Measurements from ENCODE around the gene KCNN4.
"Not testable (repeated sequence)": the region's sequence is repeated elsewhere in the genome, so short reads cannot be mapped to it uniquely, and the experiment has no call there.

Gene KCNN4

DNA sequence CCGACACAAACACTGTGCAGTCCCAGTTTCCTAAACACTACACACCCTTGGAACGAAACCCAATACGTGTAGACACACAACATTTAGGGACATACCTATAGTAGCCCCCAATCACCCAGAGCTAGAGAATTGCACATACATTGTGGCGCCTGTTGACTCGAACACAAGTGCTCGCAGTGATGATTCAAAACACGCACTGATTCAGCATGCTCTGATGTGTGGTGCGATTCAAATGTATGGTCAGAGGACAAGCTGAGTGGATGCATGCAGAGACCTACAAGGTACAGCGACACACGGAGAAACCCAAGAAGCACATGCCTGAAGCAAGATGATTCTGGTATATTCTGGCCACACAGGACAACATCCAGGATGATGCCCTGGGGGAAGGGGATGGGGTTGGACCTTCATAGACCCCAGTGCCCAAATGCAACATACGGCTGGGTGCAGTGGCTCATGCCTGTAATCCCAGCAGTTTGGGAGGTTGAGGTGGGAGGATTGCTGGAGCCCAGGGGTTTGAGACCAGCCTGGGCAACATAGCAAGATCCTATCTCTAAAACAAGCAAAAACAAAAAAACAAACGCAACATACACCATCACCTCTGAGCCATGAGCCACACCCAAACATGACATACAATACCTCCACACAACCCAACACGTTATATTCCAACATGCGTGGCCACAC is 997 bp upstream of the KCNN4 start:
- H3K9ac ChIP-seq (ENCODE audit: low read depth, low read length) = no peak overlapping the region
- H3K4me1 ChIP-seq (ENCODE audit: insufficient read depth, low read length) = peaks cover 19% of the 10 kb centered on the region
- H3K27ac ChIP-seq (ENCODE audit: low read depth, low read length) = no peak overlapping the region
- 95% methylated on average over 14 of the region's 14 CpGs for WGBS
- no peak overlapping the region for H3K4me3 ChIP-seq (ENCODE audit: low read length)
- H3K9me3 ChIP-seq (ENCODE audit: insufficient read depth, low read depth, low read length) = no peaks in the 10 kb centered on the region
- H3K36me3 ChIP-seq (ENCODE audit: insufficient read depth, low read length) = no peaks in the 10 kb centered on the region
- no peaks in the 10 kb centered on the region for H3K27me3 ChIP-seq (ENCODE audit: insufficient read depth, low read length)

DNA sequence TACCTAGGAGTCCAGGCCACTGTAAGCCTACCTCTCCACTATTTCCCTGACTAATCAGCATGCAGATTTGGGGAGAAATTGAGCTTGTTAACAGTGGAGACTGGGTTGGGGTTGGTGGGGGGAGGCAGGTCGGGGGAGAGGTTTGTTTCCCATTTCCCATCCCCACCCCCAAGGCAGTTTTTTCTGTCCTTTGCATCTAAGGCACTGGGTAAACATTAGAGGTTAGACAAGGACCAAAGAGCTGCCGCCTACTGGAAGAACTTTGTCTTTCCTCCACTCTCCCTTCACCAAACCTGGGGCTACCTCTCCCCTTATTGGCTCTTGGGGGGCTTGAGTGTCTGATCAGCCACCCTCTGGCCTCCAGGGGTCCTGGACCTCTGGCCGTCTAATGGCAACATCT is 953 bp downstream of the KCNN4 start:
- Histone ChIP-seq H3K4me1 (ENCODE audit: insufficient read depth, low read length) (peaks cover 19% of the 10 kb centered on the region), H3K27me3 (ENCODE audit: insufficient read depth, low read length) (peaks cover 8% of the 10 kb centered on the region), H3K36me3 (ENCODE audit: insufficient read depth, low read length) (no peaks in the 10 kb centered on the region), H3K9me3 (ENCODE audit: insufficient read depth, low read depth, low read length) (no peaks in the 10 kb centered on the region), H3K27ac (ENCODE audit: low read depth, low read length) (no peak overlapping the region), H3K4me3 (ENCODE audit: low read length) (no peak overlapping the region), H3K9ac (ENCODE audit: low read depth, low read length) (no peak overlapping the region)
- WGBS = 62% methylated on average over 2 of the region's 3 CpGs

DNA sequence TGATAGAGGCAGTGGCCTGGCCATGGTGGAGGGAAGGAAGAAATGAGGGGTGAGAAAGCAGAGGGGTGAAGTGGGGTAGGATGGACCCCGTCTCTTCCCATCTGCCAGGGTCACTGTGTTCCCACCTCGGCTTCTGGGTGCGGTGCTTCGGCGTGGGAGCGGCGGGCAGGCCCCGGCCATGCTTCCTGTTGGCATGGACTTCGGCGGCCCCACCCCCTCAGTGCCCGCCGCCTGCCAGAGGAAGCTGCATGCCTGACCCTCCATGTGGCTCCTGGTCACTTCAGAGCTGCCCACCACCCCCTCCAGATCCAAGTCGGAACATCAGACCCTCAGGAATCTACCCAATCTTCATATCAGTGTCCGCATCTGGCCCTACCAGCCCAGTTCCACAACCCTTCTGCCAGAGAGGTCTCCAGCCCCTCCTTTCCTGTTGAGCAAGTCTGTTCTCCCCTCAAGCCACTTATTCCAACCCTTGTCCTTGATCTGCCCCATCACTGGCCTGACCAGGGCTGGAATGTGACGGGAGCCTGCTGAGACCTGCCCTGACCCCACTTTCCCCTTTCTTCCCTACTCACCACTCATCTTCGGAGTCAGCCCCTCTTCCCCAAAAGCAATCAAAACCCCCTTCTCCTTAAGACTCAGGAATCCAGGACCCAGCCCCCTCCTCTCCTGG is 1.5 kb downstream of the KCNN4 start:
- WGBS = 87% methylated on average over 16 of the region's 16 CpGs
- Histone ChIP-seq H3K4me1 (ENCODE audit: insufficient read depth, low read length) (peaks cover 19% of the 10 kb centered on the region), H3K36me3 (ENCODE audit: insufficient read depth, low read length) (no peaks in the 10 kb centered on the region), H3K27ac (ENCODE audit: low read depth, low read length) (no peak overlapping the region), H3K9ac (ENCODE audit: low read depth, low read length) (no peak overlapping the region), H3K4me3 (ENCODE audit: low read length) (no peak overlapping the region), H3K27me3 (ENCODE audit: insufficient read depth, low read length) (peaks cover 14% of the 10 kb centered on the region), H3K9me3 (ENCODE audit: insufficient read depth, low read depth, low read length) (no peaks in the 10 kb centered on the region)

DNA sequence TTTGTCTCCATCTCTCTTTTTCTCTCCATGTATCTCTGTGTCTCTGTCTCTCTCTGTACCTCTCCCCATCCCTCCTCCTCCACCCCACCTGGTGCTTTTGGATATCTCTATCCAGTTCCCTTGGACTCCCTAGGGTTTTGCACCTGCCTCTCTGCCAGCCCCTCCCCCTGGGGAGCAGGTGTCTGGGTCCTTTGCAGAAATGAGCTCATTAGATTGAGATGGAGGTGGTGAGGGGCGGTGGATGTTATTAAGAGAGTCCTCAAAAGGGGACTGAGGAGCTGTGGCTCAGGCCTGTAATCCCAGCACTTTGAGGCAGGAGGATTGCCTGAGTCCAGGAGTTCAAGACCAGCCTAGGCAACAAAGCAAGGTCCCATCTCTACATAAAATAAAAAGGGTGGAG is 2.1 kb downstream of the KCNN4 start:
- Histone ChIP-seq H3K36me3 (ENCODE audit: insufficient read depth, low read length) (no peaks in the 10 kb centered on the region), H3K4me1 (ENCODE audit: insufficient read depth, low read length) (peaks cover 21% of the 10 kb centered on the region), H3K9ac (ENCODE audit: low read depth, low read length) (no peak overlapping the region), H3K27me3 (ENCODE audit: insufficient read depth, low read length) (peaks cover 20% of the 10 kb centered on the region), H3K27ac (ENCODE audit: low read depth, low read length) (no peak overlapping the region), H3K4me3 (ENCODE audit: low read length) (no peak overlapping the region), H3K9me3 (ENCODE audit: insufficient read depth, low read depth, low read length) (no peaks in the 10 kb centered on the region)
- 91% methylated on average over 1 of the region's 1 CpG for WGBS

DNA sequence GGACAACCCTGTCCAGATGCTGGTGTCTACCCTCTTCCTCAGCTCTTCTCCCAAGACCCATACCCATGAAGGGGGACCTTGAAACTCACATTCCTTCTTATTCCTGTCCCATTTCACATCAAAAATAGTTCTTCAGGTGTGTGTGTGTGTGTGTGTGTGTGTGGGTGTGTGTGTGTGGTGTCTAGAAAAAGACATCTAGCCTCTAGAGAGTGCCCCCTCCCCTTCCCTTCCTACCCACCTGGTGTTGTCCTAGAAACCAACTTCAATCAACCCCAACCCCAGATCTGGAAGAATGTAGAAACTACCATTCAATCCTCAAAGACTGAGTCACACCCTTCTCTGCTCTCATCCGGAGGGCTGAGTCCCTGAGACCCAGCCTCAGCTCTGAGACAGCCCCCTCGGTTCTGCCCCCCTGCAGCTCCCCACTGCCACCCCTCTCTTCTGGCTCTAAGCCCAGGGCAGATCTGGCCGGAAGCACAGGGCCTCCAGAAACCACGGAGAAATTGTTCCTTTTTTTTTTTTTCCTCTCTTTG is 3.5 kb downstream of the KCNN4 start:
- Histone ChIP-seq H3K9me3 (ENCODE audit: insufficient read depth, low read depth, low read length) (no peaks in the 10 kb centered on the region), H3K4me3 (ENCODE audit: low read length) (no peak overlapping the region), H3K9ac (ENCODE audit: low read depth, low read length) (no peak overlapping the region), H3K27ac (ENCODE audit: low read depth, low read length) (peak overlapping the region; percentile 26; the same call in 1 of the 2 replicates), H3K4me1 (ENCODE audit: insufficient read depth, low read length) (peaks cover 28% of the 10 kb centered on the region), H3K27me3 (ENCODE audit: insufficient read depth, low read length) (peaks cover 34% of the 10 kb centered on the region), H3K36me3 (ENCODE audit: insufficient read depth, low read length) (no peaks in the 10 kb centered on the region)
- WGBS = 23% methylated on average over 4 of the region's 4 CpGs

DNA sequence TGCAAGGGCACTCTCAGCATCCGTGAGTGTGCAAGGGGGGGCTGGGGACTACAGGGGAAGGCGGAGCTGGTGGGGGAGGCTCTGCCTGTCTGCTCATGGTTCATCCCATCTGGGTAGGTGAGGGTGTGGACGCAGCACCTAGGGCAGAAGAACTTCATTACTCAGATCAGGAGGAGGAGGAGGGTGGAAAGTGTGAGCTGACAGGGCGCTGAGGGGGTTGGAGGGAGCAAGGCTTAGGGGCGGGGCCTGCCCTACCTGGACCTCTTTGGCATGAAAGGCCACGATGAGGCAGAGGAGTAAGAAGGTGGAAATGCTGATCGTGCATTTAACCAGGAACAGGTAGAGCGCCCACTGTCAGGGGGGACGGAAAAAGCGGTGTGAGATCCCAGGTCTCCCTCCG is 4.5 kb downstream of the KCNN4 start:
- Histone ChIP-seq H3K9ac (ENCODE audit: low read depth, low read length) (no peak overlapping the region), H3K9me3 (ENCODE audit: insufficient read depth, low read depth, low read length) (no peaks in the 10 kb centered on the region), H3K4me3 (ENCODE audit: low read length) (no peak overlapping the region), H3K27ac (ENCODE audit: low read depth, low read length) (no peak overlapping the region), H3K4me1 (ENCODE audit: insufficient read depth, low read length) (peaks cover 28% of the 10 kb centered on the region), H3K36me3 (ENCODE audit: insufficient read depth, low read length) (no peaks in the 10 kb centered on the region), H3K27me3 (ENCODE audit: insufficient read depth, low read length) (peaks cover 40% of the 10 kb centered on the region)
- WGBS = 66% methylated on average over 11 of the region's 11 CpGs

DNA sequence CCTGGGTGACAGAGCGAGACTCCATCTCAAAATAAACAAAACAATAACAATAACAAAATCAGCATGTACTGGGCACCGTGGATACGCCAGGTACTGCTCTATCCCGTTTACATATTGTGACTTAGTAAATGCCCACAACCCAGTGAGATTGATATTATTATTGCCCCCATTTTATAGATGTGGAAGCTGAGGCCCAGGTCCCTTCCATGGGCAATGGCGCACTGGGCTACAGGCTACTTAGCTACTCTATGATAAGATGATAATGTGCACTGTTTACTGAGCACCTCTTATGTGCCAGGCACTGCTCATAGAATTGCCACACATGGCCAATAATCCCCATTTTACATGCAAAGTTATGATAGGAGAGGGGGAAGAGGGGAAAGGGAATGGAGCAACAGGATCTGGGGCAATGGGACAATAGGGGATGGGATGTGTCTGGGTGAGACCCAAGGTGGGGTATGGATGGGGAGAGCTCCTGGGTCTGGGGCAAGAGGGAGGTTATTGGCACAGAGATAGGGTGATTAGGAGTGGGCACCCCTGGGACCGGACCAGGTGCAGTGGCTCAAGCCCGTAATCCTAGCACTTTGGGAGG is 5.4 kb downstream of the KCNN4 start:
- H3K9me3 ChIP-seq (ENCODE audit: insufficient read depth, low read depth, low read length) = no peaks in the 10 kb centered on the region
- no peak overlapping the region for H3K4me3 ChIP-seq (ENCODE audit: low read length)
- WGBS = 94% methylated on average over 7 of the region's 7 CpGs
- no peak overlapping the region for H3K27ac ChIP-seq (ENCODE audit: low read depth, low read length)
- no peaks in the 10 kb centered on the region for H3K36me3 ChIP-seq (ENCODE audit: insufficient read depth, low read length)
- peaks cover 28% of the 10 kb centered on the region for H3K4me1 ChIP-seq (ENCODE audit: insufficient read depth, low read length)
- H3K27me3 ChIP-seq (ENCODE audit: insufficient read depth, low read length) = peaks cover 40% of the 10 kb centered on the region
- no peak overlapping the region for H3K9ac ChIP-seq (ENCODE audit: low read depth, low read length)

DNA sequence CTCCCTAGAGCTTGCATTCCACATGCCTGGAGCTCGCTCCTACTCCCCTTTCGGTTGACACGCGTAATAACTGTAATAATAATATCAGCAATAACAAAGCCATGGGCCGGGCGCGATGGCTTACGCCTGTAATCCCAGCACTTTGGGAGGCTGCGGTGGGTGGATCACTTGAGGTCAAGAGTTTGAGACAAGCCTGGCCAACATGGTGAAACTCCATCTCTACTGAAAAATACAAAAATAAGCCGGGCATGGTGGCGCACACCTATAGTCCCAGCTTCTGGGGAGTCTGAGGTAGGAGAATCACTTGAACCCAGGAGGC is 5.9 kb downstream of the KCNN4 start:
- 86% methylated on average over 11 of the region's 11 CpGs for WGBS
- H3K9ac ChIP-seq (ENCODE audit: low read depth, low read length) = not testable (repeated sequence)

DNA sequence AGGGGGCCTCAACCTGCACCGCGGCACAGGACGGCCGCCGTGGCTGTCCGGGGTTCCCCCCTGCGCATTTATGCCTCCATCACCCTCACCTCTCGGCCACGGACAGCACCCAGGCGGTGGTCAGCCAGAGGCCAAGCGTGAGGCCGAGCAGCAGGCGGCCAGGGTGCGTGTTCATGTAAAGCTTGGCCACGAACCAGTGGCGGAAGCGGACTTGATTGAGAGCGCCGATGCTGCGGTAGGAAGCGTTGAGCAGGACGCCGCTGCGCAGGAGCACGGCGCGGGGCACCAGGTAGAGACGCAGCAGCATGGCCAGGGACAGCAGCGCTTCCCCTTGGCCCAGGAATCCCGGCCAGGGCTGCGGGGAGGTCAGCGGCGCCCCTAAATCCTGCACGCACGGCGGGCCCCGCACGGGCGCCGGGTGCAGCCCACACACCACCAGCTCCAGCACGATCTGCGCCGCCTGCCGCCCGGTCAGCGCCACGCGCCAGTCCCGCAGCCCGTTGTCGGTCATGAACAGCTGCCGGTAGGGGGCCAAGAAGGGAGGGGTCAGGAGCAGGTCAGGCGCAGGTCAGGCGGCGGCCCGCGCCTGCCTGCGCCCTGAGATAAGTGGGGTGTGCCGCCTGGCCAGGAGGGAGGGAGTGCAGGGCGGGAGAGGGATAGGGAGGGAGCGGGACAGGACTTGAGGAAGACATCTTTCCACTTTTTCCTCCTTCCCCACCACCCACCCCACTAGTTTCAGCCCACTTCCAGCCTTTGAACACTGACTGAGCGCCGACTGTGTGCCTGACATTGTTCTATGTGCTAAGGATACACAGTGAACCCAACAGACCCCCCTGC is 6.5 kb downstream of the KCNN4 start:
- 5% methylated on average over 60 of the region's 63 CpGs for WGBS
- no peaks in the 10 kb centered on the region for H3K9me3 ChIP-seq (ENCODE audit: insufficient read depth, low read depth, low read length)
- no peak overlapping the region for H3K27ac ChIP-seq (ENCODE audit: low read depth, low read length)
- no peaks in the 10 kb centered on the region for H3K36me3 ChIP-seq (ENCODE audit: insufficient read depth, low read length)
- peaks cover 20% of the 10 kb centered on the region for H3K4me1 ChIP-seq (ENCODE audit: insufficient read depth, low read length)
- H3K27me3 ChIP-seq (ENCODE audit: insufficient read depth, low read length) = peaks cover 40% of the 10 kb centered on the region
- peak overlapping the region; percentile 53 for H3K4me3 ChIP-seq (ENCODE audit: low read length)
- no peak overlapping the region; the same call in 1 of the 2 replicates for H3K9ac ChIP-seq (ENCODE audit: low read depth, low read length)

More for the DNA sequence above, 5.9 kb downstream of the KCNN4 start:
- H3K4me3 ChIP-seq (ENCODE audit: low read length) = peak overlapping the region; percentile 53
- not testable (repeated sequence) for H3K36me3 ChIP-seq (ENCODE audit: insufficient read depth, low read length); H3K27ac ChIP-seq (ENCODE audit: low read depth, low read length); H3K9me3 ChIP-seq (ENCODE audit: insufficient read depth, low read depth, low read length)
- peaks cover 26% of the 10 kb centered on the region for H3K4me1 ChIP-seq (ENCODE audit: insufficient read depth, low read length)
- H3K27me3 ChIP-seq (ENCODE audit: insufficient read depth, low read length) = peaks cover 40% of the 10 kb centered on the region

DNA sequence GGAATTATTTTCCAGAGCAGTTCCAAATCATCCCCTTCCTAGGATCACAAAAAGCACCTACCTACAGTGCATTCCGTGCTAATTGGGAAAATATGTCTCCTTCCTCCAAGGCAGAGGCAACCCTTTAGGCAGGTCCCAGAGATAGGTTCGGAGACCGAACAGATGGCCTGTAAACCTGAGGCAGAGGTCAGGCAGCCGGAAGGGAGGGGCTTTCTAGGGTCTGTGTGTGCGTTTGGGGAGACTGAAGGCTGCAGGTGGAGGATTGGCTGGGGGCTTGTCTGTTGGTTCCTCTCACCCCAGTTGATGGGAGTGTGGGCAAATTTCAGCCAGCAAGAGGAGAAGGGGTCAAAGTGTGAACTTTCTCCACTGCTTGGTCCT is 7.1 kb downstream of the KCNN4 start:
- H3K4me3 ChIP-seq (ENCODE audit: low read length) = peak overlapping the region; percentile 53
- WGBS = 21% methylated on average over 5 of the region's 5 CpGs
- H3K4me1 ChIP-seq (ENCODE audit: insufficient read depth, low read length) = peaks cover 18% of the 10 kb centered on the region
- no peak overlapping the region for H3K27ac ChIP-seq (ENCODE audit: low read depth, low read length)
- H3K9me3 ChIP-seq (ENCODE audit: insufficient read depth, low read depth, low read length) = no peaks in the 10 kb centered on the region
- peaks cover 40% of the 10 kb centered on the region for H3K27me3 ChIP-seq (ENCODE audit: insufficient read depth, low read length)
- no peaks in the 10 kb centered on the region for H3K36me3 ChIP-seq (ENCODE audit: insufficient read depth, low read length)
- H3K9ac ChIP-seq (ENCODE audit: low read depth, low read length) = no peak overlapping the region

DNA sequence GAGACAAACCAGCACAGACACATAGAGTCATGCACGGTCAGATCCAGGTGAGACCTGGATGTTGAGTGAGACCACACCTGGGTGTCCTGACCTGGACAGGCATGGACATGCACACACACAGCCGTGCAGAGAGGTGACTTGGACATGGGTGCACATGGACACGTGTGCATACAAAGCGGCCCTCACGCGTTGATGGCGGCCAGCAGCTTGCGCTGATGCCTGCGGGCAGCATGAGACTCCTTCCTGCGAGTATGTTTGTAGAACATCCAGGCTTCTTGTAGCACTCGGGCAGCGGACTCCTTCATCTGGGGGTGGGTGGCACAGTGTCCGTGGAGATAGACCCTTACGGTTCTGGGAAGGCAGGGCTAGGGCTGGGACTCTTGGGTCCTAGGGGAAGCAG is 11.5 kb downstream of the KCNN4 start:
- H3K4me1 ChIP-seq (ENCODE audit: insufficient read depth, low read length) = peaks cover 13% of the 10 kb centered on the region
- peaks cover 26% of the 10 kb centered on the region for H3K27me3 ChIP-seq (ENCODE audit: insufficient read depth, low read length)
- H3K9ac ChIP-seq (ENCODE audit: low read depth, low read length) = no peak overlapping the region
- H3K27ac ChIP-seq (ENCODE audit: low read depth, low read length) = no peak overlapping the region
- no peaks in the 10 kb centered on the region for H3K9me3 ChIP-seq (ENCODE audit: insufficient read depth, low read depth, low read length)
- no peak overlapping the region for H3K4me3 ChIP-seq (ENCODE audit: low read length)
- 95% methylated on average over 14 of the region's 14 CpGs for WGBS
- no peaks in the 10 kb centered on the region for H3K36me3 ChIP-seq (ENCODE audit: insufficient read depth, low read length)
